Measurements from ENCODE around the gene ME3. TPM values are rescaled to one million over a fixed set of nuclear protein-coding genes. Genes with fewer than 3 reads are reported as not detected.
A peak's percentile ranks its signal among the peaks of the same experiment; 100 is the strongest.

The ME3 gene
- total RNA-seq, 3 donors from 2014 or later = 5.3 to 10.3 (median 8.3) TPM

- Mint-ChIP-seq H3K9me3 (no peaks in the 10 kb centered on the region), H3K4me3 (no peak overlapping the region), H3K36me3 (ENCODE audit: insufficient read depth) (no peaks in the 10 kb centered on the region), H3K4me1 (ENCODE audit: low read depth) (peaks cover 6% of the 10 kb centered on the region), H3K27me3 (ENCODE audit: low read depth) (no peaks in the 10 kb centered on the region)
- DNase-seq (no peak), ATAC-seq (peak in 1 of 2 donors; percentile 30)
Measured at GRCh38 chr11:86459682-86460460, 212.5 kb downstream of the ME3 start.

- ATAC-seq (no peak), DNase-seq (no peak)
- no peak overlapping the region for H3K4me3 Mint-ChIP-seq
- no peaks in the 10 kb centered on the region for H3K27me3 Mint-ChIP-seq (ENCODE audit: low read depth)
- no peaks in the 10 kb centered on the region for H3K36me3 Mint-ChIP-seq (ENCODE audit: insufficient read depth)
- peaks cover 6% of the 10 kb centered on the region for H3K4me1 Mint-ChIP-seq (ENCODE audit: low read depth)
- no peaks in the 10 kb centered on the region for H3K9me3 Mint-ChIP-seq
Measured at GRCh38 chr11:86459002-86459385, 213.4 kb downstream of the ME3 start.

GRCh38 chr11:86458294-86459001, 214.0 kb downstream of the ME3 start:
- Mint-ChIP-seq H3K36me3 (ENCODE audit: insufficient read depth) (no peaks in the 10 kb centered on the region), H3K9me3 (no peaks in the 10 kb centered on the region), H3K4me1 (ENCODE audit: low read depth) (peaks cover 6% of the 10 kb centered on the region), H3K27me3 (ENCODE audit: low read depth) (no peaks in the 10 kb centered on the region), H3K4me3 (no peak overlapping the region)
- ATAC-seq (no peak), DNase-seq (no peak)

GRCh38 chr11:86456075-86456939, 216.1 kb downstream of the ME3 start:
- no peak overlapping the region for H3K4me3 Mint-ChIP-seq
- peaks cover 6% of the 10 kb centered on the region for H3K4me1 Mint-ChIP-seq (ENCODE audit: low read depth)
- no peaks in the 10 kb centered on the region for H3K9me3 Mint-ChIP-seq
- DNase-seq (peak; percentile 71), ATAC-seq (peak; percentile 71 to 90)
- no peaks in the 10 kb centered on the region for H3K27me3 Mint-ChIP-seq (ENCODE audit: low read depth)
- no peaks in the 10 kb centered on the region for H3K36me3 Mint-ChIP-seq (ENCODE audit: insufficient read depth)

- no peaks in the 10 kb centered on the region for H3K36me3 Mint-ChIP-seq (ENCODE audit: insufficient read depth)
- no peaks in the 10 kb centered on the region for H3K27me3 Mint-ChIP-seq (ENCODE audit: low read depth)
Measured at GRCh38 chr11:86453290-86454030, 219.0 kb downstream of the ME3 start.

GRCh38 chr11:86449993-86450629, 222.3 kb downstream of the ME3 start:
- H3K27me3 Mint-ChIP-seq (ENCODE audit: low read depth) = no peaks in the 10 kb centered on the region
- peaks cover 6% of the 10 kb centered on the region for H3K36me3 Mint-ChIP-seq (ENCODE audit: insufficient read depth)
- DNase-seq (no peak), ATAC-seq (no peak)
- no peak overlapping the region for H3K4me3 Mint-ChIP-seq
- H3K4me1 Mint-ChIP-seq (ENCODE audit: low read depth) = peaks cover 7% of the 10 kb centered on the region
- no peaks in the 10 kb centered on the region for H3K9me3 Mint-ChIP-seq

More at GRCh38 chr11:86453290-86454030, 219.0 kb downstream of the ME3 start:
- Mint-ChIP-seq H3K4me3 (no peak overlapping the region), H3K4me1 (ENCODE audit: low read depth) (peaks cover 6% of the 10 kb centered on the region), H3K9me3 (no peaks in the 10 kb centered on the region)
- DNase-seq (no peak), ATAC-seq (no peak)

GRCh38 chr11:86447763-86448480, 224.5 kb downstream of the ME3 start:
- no peak overlapping the region for H3K4me3 Mint-ChIP-seq
- H3K9me3 Mint-ChIP-seq = no peaks in the 10 kb centered on the region
- H3K4me1 Mint-ChIP-seq (ENCODE audit: low read depth) = peaks cover 7% of the 10 kb centered on the region
- DNase-seq (no peak), ATAC-seq (peak; percentile 47 to 64)
- H3K27me3 Mint-ChIP-seq (ENCODE audit: low read depth) = no peaks in the 10 kb centered on the region
- peaks cover 9% of the 10 kb centered on the region for H3K36me3 Mint-ChIP-seq (ENCODE audit: insufficient read depth)

GRCh38 chr11:86446924-86447285, 225.5 kb downstream of the ME3 start:
- Mint-ChIP-seq H3K27me3 (ENCODE audit: low read depth) (no peaks in the 10 kb centered on the region), H3K9me3 (no peaks in the 10 kb centered on the region), H3K4me3 (no peak overlapping the region), H3K36me3 (ENCODE audit: insufficient read depth) (peaks cover 9% of the 10 kb centered on the region), H3K4me1 (ENCODE audit: low read depth) (peaks cover 7% of the 10 kb centered on the region)
- DNase-seq (no peak), ATAC-seq (no peak)

- Mint-ChIP-seq H3K4me1 (ENCODE audit: low read depth) (peaks cover 7% of the 10 kb centered on the region), H3K36me3 (ENCODE audit: insufficient read depth) (peaks cover 9% of the 10 kb centered on the region), H3K4me3 (no peak overlapping the region), H3K9me3 (no peaks in the 10 kb centered on the region), H3K27me3 (ENCODE audit: low read depth) (no peaks in the 10 kb centered on the region)
- no peak for DNase-seq
- ATAC-seq = no peak
Measured at GRCh38 chr11:86446163-86446923, 226.1 kb downstream of the ME3 start.

GRCh38 chr11:86444981-86445380, 227.4 kb downstream of the ME3 start:
- ATAC-seq = no peak
- Mint-ChIP-seq H3K9me3 (no peaks in the 10 kb centered on the region), H3K4me3 (no peak overlapping the region), H3K4me1 (ENCODE audit: low read depth) (peaks cover 7% of the 10 kb centered on the region), H3K27me3 (ENCODE audit: low read depth) (no peaks in the 10 kb centered on the region), H3K36me3 (ENCODE audit: insufficient read depth) (peaks cover 9% of the 10 kb centered on the region)
- no peak for DNase-seq

GRCh38 chr11:86443415-86443814, 229.0 kb downstream of the ME3 start:
- peak; percentile 26 to 44 for ATAC-seq
- H3K36me3 Mint-ChIP-seq (ENCODE audit: insufficient read depth) = peaks cover 9% of the 10 kb centered on the region
- no peak for DNase-seq
- H3K4me1 Mint-ChIP-seq (ENCODE audit: low read depth) = peaks cover 7% of the 10 kb centered on the region
- H3K27me3 Mint-ChIP-seq (ENCODE audit: low read depth) = no peaks in the 10 kb centered on the region
- H3K9me3 Mint-ChIP-seq = no peaks in the 10 kb centered on the region
- no peak overlapping the region for H3K4me3 Mint-ChIP-seq

- no peaks in the 10 kb centered on the region for H3K27me3 Mint-ChIP-seq (ENCODE audit: low read depth)
- ATAC-seq (no peak), DNase-seq (no peak)
- H3K4me3 Mint-ChIP-seq = no peak overlapping the region
- H3K36me3 Mint-ChIP-seq (ENCODE audit: insufficient read depth) = peaks cover 9% of the 10 kb centered on the region
- H3K4me1 Mint-ChIP-seq (ENCODE audit: low read depth) = peaks cover under 1% of the 10 kb centered on the region
- H3K9me3 Mint-ChIP-seq = no peaks in the 10 kb centered on the region
Measured at GRCh38 chr11:86442827-86443226, 229.6 kb downstream of the ME3 start.
